ENCODE data around the gene OCEL1. TPM values are rescaled to one million over a fixed set of nuclear protein-coding genes. Genes with fewer than 3 reads are reported as not detected.

OCEL1 gene
- total RNA-seq, 2 experiments from 2014 or later, result 11.9 to 12.6 TPM

DNA sequence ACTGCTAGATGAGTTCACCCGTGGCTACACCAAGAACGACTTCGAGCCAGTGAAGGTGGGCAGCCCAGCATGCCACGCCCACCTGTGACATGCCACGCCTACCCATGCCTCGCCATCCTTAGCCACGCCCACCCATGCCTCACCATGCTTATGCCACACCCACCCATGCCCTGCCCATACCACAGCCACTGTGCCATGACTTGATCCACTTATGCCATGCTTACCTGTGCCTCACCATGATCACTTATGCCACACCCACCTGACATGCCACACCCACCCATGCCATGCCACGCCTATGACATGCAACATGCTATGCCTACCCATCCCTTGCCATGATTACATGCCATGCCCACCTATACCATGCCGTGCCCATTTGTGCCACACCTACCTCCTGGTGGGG, 23.8 kb upstream of the OCEL1 start:
- peaks cover 36% of the 10 kb centered on the region for H3K36me3 Mint-ChIP-seq
- no peaks in the 10 kb centered on the region for H3K27me3 Mint-ChIP-seq
- no peaks in the 10 kb centered on the region for H3K9me3 Mint-ChIP-seq
- peak overlapping the region; percentile 31 for H3K27ac Mint-ChIP-seq
- no peaks in the 10 kb centered on the region for H3K4me1 Mint-ChIP-seq
- peak; percentile 20 for DNase-seq
- no peak overlapping the region for H3K4me3 Mint-ChIP-seq

DNA sequence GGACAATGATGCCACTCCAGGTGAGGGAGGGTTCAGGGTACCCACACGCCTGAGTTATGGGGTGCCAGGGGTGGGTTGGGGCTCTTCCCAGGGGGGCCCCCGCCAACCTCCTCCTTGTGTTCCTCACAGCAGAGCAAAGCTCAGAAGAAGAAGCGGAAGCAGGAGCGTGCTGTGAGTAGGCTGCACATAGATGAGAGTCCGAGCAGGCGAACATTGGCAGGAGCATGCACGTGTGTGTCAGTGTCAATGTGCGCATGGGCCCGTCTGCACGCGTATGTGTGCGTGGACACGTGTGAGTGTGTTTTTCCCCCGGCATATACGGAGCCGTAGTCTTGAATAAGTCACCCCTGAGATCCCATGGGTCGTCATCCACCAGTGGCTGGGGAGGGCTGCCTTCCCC, 23.3 kb upstream of the OCEL1 start:
- no peaks in the 10 kb centered on the region for H3K27me3 Mint-ChIP-seq
- no peak overlapping the region for H3K27ac Mint-ChIP-seq
- no peak overlapping the region for H3K4me3 Mint-ChIP-seq
- DNase-seq, result no peak
- H3K36me3 Mint-ChIP-seq, result peaks cover 33% of the 10 kb centered on the region
- H3K9me3 Mint-ChIP-seq, result no peaks in the 10 kb centered on the region
- no peaks in the 10 kb centered on the region for H3K4me1 Mint-ChIP-seq

DNA sequence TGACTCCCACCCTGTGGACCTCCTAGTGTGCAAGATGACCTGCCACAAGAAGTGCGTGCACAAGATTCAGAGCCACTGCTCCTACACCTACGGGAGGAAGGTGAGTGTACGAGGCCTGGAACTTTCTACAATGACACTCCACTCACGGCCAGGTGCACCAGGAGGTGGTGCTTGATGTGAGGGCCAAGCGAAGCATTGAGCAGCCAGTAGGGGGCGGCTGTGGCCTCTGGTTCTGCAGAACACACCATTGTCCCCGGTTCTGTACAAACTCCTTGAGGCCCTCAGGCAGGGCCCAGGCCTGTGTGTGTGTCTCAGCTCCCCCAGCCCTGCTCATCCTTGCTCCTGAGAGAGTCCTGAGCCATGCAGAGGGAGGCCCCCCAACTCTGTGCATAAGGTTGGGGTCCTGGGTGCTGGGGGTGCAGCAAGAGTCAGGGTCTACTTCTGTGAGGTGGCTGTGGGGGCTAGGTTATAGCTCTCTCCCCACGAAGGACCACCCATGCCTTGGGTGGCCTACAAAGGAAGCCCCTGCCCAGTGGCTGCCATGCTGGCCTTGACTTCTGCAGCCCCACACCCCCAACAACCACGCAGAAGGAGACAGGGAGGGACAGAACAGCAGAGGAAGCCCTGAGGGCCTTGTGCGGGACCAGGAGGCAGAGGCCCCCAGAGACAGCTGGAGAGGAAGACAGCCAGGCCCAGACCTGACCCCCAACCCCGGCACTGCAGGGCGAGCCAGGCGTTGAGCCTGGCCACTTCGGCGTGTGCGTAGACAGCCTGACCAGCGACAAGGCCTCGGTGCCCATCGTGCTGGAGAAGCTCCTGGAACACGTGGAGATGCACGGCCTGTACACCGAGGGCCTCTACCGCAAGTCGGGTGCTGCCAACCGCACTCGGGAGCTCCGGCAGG, 20.5 kb upstream of the OCEL1 start:
- Mint-ChIP-seq H3K9me3 (no peaks in the 10 kb centered on the region), H3K27me3 (no peaks in the 10 kb centered on the region), H3K4me1 (peaks cover 7% of the 10 kb centered on the region), H3K36me3 (peaks cover 36% of the 10 kb centered on the region), H3K4me3 (no peak overlapping the region), H3K27ac (peak overlapping the region; percentile 31)
- DNase-seq, result peak; percentile 49

DNA sequence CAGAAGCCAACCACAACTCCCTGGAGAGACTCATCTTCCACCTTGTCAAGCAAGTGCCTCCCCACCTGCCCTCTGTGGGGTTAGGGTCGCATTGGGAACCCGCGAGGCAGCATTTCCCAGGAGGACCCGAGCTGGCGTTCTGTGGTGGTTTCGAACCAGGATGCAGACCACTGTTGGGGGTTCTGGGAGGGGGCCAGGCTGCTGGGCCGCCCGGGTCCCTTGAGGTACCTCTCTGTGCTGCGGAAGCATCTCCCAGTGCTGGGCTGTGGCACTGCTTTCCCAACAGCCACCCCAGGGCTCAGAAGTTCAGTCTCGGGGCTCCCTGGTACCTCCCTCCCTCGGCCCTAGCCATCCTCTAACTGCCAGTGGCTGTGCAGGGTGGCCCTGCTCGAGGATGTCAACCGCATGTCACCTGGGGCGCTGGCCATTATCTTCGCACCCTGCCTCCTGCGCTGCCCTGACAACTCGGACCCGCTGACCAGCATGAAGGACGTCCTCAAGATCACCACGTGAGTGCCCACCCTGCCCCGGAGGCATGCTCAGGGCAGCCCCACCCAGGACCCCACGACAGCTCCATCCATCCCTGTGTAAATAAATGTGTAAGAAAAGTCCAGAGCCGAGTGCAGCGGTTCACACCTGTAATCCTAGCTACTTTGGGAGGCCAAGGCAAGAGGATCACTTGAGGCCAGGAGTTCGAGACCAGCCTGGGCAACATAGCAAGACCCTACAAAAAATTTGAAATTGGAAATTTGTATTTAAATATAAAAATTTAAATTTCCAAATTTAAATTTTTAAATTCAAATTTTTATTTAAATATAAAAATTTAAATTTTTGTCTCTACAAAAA, 19.1 kb upstream of the OCEL1 start:
- no peaks in the 10 kb centered on the region for H3K27me3 Mint-ChIP-seq
- no peaks in the 10 kb centered on the region for H3K9me3 Mint-ChIP-seq
- no peak for DNase-seq
- no peak overlapping the region for H3K4me3 Mint-ChIP-seq
- H3K27ac Mint-ChIP-seq, result no peak overlapping the region
- H3K4me1 Mint-ChIP-seq, result peaks cover 7% of the 10 kb centered on the region
- peaks cover 30% of the 10 kb centered on the region for H3K36me3 Mint-ChIP-seq

DNA sequence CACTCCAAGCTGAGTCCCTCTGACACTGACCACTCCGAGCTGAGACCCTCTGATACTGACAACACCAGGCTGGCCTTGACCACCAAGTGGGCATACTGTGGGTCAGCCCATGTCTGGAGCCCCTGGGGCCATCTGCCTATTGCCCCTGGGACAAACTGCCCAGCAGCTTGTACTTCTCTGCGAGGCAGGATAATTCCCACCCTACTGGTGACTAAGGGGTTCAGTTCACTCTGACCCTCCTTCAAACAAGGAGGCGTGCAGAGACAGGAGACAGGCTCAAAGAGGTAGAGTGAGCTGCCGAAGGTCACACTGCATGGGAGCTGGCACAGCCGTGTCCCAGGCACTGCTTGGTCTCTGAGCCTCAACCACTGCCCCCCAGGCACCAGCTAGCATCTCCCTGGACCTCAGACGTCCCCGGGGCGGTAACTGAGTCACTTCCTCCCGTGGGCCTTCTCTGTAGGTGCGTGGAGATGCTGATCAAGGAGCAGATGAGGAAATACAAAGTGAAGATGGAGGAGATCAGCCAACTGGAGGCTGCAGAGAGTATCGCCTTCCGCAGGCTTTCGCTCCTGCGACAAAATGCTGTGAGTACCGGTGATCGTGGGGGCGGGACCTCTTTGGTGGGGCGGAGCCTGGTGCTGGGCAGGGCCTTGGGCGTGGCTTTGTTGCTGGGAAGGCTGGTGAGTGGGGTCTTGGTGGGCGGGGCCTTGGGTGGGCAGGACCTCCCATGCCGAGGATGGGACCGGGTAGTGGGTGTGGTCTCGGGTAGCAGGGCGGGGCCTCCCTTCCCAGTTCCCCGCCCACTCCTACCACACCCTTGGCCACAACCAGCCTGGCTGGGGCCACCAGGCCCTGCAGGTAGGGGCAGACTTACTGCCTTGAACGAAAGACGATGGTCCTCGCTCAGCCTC, 16.6 kb upstream of the OCEL1 start:
- Mint-ChIP-seq H3K9me3 (no peaks in the 10 kb centered on the region), H3K4me1 (peaks cover 9% of the 10 kb centered on the region), H3K36me3 (peaks cover 21% of the 10 kb centered on the region), H3K27ac (peak overlapping the region; percentile 39), H3K4me3 (no peak overlapping the region), H3K27me3 (no peaks in the 10 kb centered on the region)
- DNase-seq, result peak; percentile 61

DNA sequence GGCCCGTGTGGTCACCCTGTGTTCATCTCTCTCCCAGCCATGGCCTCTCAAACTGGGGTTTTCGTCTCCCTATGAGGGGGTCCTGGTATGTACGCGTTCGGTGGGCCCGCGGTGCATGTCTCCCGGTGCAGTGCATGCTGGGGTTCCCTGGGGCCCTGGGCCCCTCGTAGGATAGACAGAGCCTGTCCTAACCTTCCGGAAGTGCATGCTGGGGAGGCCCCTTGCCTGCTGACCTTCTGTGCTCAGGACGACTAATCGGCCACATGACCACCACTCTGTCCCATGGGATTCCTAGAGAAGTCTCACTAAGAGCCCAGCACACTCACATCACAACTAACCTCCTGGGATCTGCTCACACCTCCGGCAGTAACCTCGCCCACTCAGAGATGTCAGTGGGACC, 15.7 kb upstream of the OCEL1 start:
- Mint-ChIP-seq H3K27me3 (no peaks in the 10 kb centered on the region), H3K4me1 (peaks cover 14% of the 10 kb centered on the region), H3K36me3 (peaks cover 22% of the 10 kb centered on the region), H3K27ac (no peak overlapping the region), H3K9me3 (no peaks in the 10 kb centered on the region), H3K4me3 (no peak overlapping the region)
- no peak for DNase-seq

DNA sequence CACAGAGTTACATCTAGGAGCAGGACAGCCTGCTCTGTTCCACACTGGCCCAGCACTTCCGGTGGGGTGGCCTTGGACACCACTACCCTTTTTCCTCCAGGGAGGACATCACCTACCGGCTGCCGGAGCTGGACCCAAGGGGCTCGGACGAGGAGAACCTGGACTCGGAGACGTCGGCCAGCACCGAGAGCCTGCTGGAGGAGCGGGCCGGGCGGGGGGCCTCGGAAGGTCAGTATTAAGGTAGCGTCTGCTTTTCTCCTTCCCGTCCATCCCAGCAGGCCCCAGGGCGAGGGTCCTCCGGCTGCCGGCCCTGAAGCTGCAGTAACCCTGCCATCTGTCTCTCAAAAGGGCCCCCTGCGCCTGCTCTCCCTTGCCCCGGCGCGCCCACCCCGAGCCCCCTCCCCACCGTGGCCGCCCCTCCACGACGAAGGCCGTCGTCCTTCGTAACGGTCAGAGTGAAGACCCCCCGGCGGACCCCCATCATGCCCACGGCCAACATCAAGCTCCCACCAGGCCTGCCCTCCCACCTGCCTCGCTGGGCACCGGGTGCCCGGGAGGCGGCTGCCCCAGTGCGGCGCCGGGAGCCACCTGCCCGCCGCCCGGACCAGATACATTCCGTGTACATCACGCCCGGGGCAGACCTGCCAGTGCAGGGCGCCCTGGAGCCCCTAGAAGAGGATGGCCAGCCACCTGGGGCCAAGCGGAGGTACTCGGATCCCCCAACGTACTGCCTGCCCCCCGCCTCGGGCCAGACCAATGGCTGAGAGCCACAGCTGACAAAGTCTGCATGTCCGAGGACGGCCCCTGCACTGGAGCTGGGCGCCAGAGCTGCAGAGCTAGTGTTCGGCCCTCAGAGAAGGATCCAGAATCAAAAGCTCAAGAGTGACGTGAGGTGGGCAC, 14.2 kb upstream of the OCEL1 start:
- Mint-ChIP-seq H3K27ac (no peak overlapping the region), H3K4me1 (peaks cover 20% of the 10 kb centered on the region), H3K36me3 (peaks cover 22% of the 10 kb centered on the region), H3K27me3 (no peaks in the 10 kb centered on the region), H3K4me3 (no peak overlapping the region), H3K9me3 (no peaks in the 10 kb centered on the region)
- no peak for DNase-seq

DNA sequence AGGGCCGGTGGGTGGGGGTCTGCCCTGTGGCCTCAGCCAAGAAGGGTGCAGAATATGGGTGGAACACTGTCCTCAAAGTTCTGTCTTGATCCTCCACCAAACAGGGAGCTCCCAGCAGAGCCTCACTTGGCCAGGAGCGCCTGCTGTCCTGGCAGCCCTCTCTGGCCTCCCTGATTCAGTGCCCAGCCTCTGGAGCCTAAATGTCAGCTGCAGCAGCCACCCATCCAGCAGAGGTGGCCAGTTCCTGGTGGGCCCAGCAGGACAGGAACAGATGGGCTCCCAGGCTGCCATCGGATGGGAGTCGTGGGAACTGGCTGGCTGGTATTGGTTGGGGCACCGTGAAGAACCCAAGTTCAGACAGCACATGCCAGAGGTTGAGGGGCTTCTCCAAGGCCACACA, 12.7 kb upstream of the OCEL1 start:
- Mint-ChIP-seq H3K27me3 (no peaks in the 10 kb centered on the region), H3K27ac (no peak overlapping the region), H3K36me3 (peaks cover 33% of the 10 kb centered on the region), H3K4me3 (no peak overlapping the region), H3K4me1 (peaks cover 20% of the 10 kb centered on the region), H3K9me3 (no peaks in the 10 kb centered on the region)
- DNase-seq, result no peak

DNA sequence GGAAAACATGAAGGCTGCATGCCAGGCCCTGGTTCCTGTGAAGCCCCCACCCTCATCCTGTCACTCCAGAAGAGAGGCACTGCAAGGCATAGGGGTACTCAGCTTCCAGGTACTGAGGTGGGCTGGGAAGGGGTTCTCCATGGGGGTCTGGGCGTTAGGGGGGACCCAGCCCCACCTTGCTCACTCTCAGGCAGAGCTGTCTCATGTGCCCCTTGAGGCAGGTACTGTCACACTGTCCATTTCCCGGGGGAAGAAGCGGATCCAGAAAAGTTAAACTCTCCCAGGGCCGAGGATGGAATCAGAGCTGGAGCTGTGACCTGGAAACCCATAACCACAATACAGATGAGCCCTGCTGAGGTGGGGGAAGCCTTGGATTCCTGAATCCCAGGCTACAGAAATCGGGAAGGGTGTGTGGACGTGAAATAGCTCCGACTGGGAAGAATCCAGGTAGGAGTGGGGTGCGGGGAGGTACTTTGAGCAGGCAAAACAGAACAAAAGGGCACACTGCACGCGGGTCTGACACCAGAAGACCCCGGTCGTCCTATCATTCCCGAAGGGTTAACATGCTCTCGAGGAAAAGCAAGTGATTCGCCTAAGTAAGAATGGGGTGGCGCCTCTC, 11.4 kb upstream of the OCEL1 start:
- no peaks in the 10 kb centered on the region for H3K9me3 Mint-ChIP-seq
- H3K36me3 Mint-ChIP-seq, result peaks cover 32% of the 10 kb centered on the region
- H3K4me1 Mint-ChIP-seq, result peaks cover 13% of the 10 kb centered on the region
- peak overlapping the region; percentile 95 for H3K27ac Mint-ChIP-seq
- H3K27me3 Mint-ChIP-seq, result no peaks in the 10 kb centered on the region
- H3K4me3 Mint-ChIP-seq, result peak overlapping the region; percentile 88
- DNase-seq, result no peak

DNA sequence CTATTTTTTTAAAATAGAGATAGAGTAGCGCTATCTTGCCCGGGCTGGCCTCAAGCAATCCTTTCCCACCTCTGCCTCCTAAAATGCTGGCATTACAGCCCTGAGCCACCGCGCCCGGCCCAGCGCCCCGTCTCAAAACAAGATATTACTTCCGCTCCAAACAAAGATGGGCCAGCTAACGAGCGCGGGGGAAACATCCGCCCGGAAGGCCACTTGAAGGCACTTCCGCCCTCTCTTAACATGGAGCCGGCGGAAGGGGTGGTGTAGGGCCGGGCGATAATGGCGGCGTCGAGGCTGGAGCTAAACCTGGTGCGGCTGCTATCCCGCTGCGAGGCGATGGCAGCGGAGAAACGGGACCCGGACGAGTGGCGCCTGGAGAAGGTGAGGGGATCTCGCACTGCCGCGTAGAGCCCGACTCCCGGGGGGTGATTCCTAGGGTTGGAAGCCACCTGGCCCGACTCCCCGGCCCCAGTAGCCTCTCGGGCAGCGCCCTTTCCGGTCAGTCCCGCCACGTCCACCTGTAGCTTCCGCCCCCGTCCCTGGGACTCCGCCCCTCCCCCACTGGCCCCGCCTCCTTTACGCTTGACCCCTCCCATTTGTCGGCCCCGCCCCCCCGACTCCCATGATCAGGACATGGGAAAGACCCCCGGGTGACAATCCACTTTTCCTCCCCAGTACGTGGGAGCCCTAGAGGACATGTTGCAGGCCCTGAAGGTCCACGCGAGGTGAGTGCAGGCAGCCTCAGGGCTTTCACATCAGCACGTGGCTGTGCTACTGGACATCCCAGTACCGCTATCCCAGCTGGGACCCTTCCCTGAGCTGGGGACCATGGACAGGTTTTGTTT, 10.7 kb upstream of the OCEL1 start, which contains the start of gene USE1:
USE1 (plus strand) TSS at position 231 of the 845 bp plus-strand sequence; CDS start at position 280, 49 bp downstream.
- H3K27me3 Mint-ChIP-seq, result no peaks in the 10 kb centered on the region
- peak within 1 kb of the TSS; percentile 95 for H3K27ac Mint-ChIP-seq
- DNase-seq, result peak; percentile 86
- H3K9me3 Mint-ChIP-seq, result no peaks in the 10 kb centered on the region
- peaks cover 31% of the 10 kb centered on the region for H3K36me3 Mint-ChIP-seq
- peak within 1 kb of the TSS; percentile 88 for H3K4me3 Mint-ChIP-seq
- peaks cover 13% of the 10 kb centered on the region for H3K4me1 Mint-ChIP-seq

DNA sequence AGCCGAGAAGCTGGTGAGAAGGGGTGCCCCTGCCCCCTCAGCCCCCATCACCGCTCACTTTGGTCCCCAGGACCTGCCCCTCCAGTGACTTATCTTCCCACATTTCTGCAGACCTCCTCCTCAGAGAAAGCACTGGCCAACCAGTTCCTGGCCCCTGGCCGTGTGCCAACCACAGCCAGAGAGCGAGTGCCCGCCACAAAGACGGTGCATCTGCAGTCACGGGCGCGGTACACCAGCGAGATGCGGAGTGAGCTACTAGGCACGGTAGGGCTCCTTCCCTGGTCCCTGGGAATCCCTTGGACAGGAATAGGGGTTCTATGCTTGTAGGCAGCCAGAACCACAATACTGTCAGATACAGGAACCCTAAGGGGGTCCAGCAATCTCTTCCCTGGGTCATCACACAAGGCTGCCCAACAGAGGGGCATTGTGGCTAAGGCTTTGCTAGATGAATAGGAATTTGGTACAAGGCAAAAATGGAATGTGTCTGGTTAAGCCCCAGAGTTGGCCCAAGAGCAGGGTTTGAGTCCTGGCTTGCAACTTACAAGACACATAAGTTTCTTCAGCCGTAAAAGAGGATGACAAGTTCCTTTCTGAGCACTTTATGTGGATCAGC, 9.9 kb upstream of the OCEL1 start:
- Mint-ChIP-seq H3K9me3 (no peaks in the 10 kb centered on the region), H3K27me3 (no peaks in the 10 kb centered on the region), H3K4me3 (peak overlapping the region; percentile 88), H3K36me3 (peaks cover 31% of the 10 kb centered on the region), H3K4me1 (peaks cover 15% of the 10 kb centered on the region), H3K27ac (peak overlapping the region; percentile 95)
- DNase-seq, result no peak

DNA sequence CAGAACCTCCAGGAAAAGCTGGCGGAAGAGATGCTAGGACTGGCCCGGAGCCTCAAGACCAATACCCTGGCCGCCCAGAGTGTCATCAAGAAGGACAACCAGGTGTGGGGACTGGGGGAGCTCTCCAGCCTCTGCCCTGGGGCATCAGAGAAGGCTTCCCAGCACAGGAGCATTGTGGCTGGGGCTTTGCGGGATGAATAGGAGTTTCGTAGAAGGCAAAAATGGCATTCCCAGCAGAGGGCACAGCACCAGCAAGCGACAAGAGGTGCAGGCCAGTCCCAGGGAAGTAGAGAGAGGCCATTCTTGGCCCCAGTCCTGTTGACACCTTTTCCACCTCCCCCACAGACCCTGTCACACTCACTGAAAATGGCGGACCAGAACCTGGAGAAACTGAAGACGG, 6.7 kb upstream of the OCEL1 start:
- no peak for DNase-seq
- peaks cover 14% of the 10 kb centered on the region for H3K4me1 Mint-ChIP-seq
- no peaks in the 10 kb centered on the region for H3K9me3 Mint-ChIP-seq
- no peak overlapping the region for H3K4me3 Mint-ChIP-seq
- no peak overlapping the region for H3K27ac Mint-ChIP-seq
- H3K27me3 Mint-ChIP-seq, result no peaks in the 10 kb centered on the region
- peaks cover 29% of the 10 kb centered on the region for H3K36me3 Mint-ChIP-seq

All from activated naive CD8-positive, alpha-beta T cell treated with anti-CD3 and anti-CD28 coated beads for 36 hours (primary cell).